HEK293 (cell line): ENCODE measurements around the gene PWWP2B.

ENCODE experiments used
- CTCF ChIA-PET: fragments of 350-600 bp; formaldehyde crosslinking; extraction: SDS; loops from one replicate; lab custom pipeline; 2021; ENCODE audit warnings: antibody characterized with exemption; lab: Yijun Ruan, JAX
- POLR2A ChIA-PET: fragments of 300-600 bp; formaldehyde crosslinking; extraction: SDS; loops from one replicate; lab custom pipeline; 2020; ENCODE audit warnings: antibody characterized with exemption, inconsistent platforms; lab: Yijun Ruan, JAX
- H3K27ac ChIP-seq: fragments of 200-500 bp; sonication (Bioruptor generic); 2 replicates; pipeline ENCODE4 v1.5.1; 2014; ENCODE audit warnings: low read depth, low read length, control low read depth, inconsistent platforms; ENCODE audit errors: extremely low read depth
- H3K36me3 ChIP-seq, 2 experiments: fragments of 200-500 bp in 1 of 2; sonication (Bioruptor generic) in 1 of 2; 1 replicate in 1 of 2; 2 replicates in 1 of 2; pipeline ENCODE4 v1.5.1; 2014 to 2017; ENCODE audit warnings: inconsistent platforms in 2 of 2, low read length in 2 of 2; ENCODE audit not compliant: control insufficient read depth in 2 of 2, insufficient read depth in 1 of 2
- H3K4me1 ChIP-seq: fragments of 200-500 bp; sonication (Bioruptor generic); 2 replicates; pipeline ENCODE4 v1.5.1; 2014; ENCODE audit warnings: mild to moderate bottlenecking, low read length, inconsistent platforms; ENCODE audit not compliant: control insufficient read depth, insufficient read depth
- H3K4me3 ChIP-seq: 2 replicates; pipeline ENCODE4 v1.5.1; 2011; ENCODE audit warnings: low read depth, mild to moderate bottlenecking, control low read depth, low read length, moderate library complexity
- H3K9me3 ChIP-seq: fragments of 200-500 bp; sonication (Bioruptor generic); 2 replicates; pipeline ENCODE4 v1.5.1; 2014; ENCODE audit warnings: low read depth, low read length, inconsistent platforms; ENCODE audit not compliant: control insufficient read depth, insufficient read depth
- AEBP2 ChIP-seq: fragments of 450-650 bp; formaldehyde crosslinking; IDR thresholded peaks from 2 replicates; pipeline ENCODE4 v1.5.1; 2016; ENCODE audit warnings: missing biosample characterization, missing genetic modification characterization, borderline replicate concordance
- OSR2 ChIP-seq: fragments of 450-650 bp; formaldehyde crosslinking; IDR thresholded peaks from 2 replicates; pipeline ENCODE4 v1.5.1; 2016; ENCODE audit warnings: missing biosample characterization, missing genetic modification characterization
- PBX3 ChIP-seq: sonication (generic); formaldehyde crosslinking; IDR thresholded peaks from 2 replicates; pipeline ENCODE4 v1.8.1; 2022; ENCODE audit warnings: mild to moderate bottlenecking, moderate library complexity, missing genetic modification reagents
- PRDM1 ChIP-seq: fragments of 450-650 bp; formaldehyde crosslinking; IDR thresholded peaks from 2 replicates; pipeline ENCODE4; 2016; ENCODE audit warnings: missing biosample characterization, missing genetic modification characterization
- PRDM6 ChIP-seq: fragments of 450-650 bp; formaldehyde crosslinking; IDR thresholded peaks from 2 replicates; pipeline ENCODE4 v1.5.1; 2017; ENCODE audit warnings: missing biosample characterization, missing genetic modification characterization
- SCRT1 ChIP-seq: fragments of 450-650 bp; formaldehyde crosslinking; IDR thresholded peaks from 2 replicates; pipeline ENCODE4 v1.5.1; 2016; ENCODE audit warnings: missing biosample characterization, missing genetic modification characterization, borderline replicate concordance
- TCF7L2 ChIP-seq: IDR thresholded peaks from 2 replicates; pipeline ENCODE4 v1.6.1; 2011; ENCODE audit warnings: low read depth, mild to moderate bottlenecking, inconsistent platforms, low read length, moderate library complexity, borderline replicate concordance
- YY1 ChIP-seq: fragments of 450-650 bp; formaldehyde crosslinking; IDR thresholded peaks from 2 replicates; pipeline ENCODE4 v1.5.1; 2018; ENCODE audit warnings: missing biosample characterization, missing genetic modification characterization
- ZNF10 ChIP-seq: fragments of 450-650 bp; formaldehyde crosslinking; IDR thresholded peaks from 2 replicates; pipeline ENCODE4 v1.5.1; 2017; ENCODE audit warnings: missing biosample characterization, missing genetic modification characterization
- ZNF214 ChIP-seq: fragments of 450-650 bp; formaldehyde crosslinking; IDR thresholded peaks from 2 replicates; pipeline ENCODE4 v1.5.1; 2017; ENCODE audit warnings: missing biosample characterization, mild to moderate bottlenecking, missing genetic modification characterization, borderline replicate concordance
- ZNF335 ChIP-seq: fragments of 450-650 bp; formaldehyde crosslinking; conservative IDR thresholded peaks from 2 replicates; pipeline ENCODE4 v1.5.1; 2016; ENCODE audit warnings: missing biosample characterization, missing genetic modification characterization
- ZNF529 ChIP-seq: fragments of 450-650 bp; formaldehyde crosslinking; IDR thresholded peaks from 2 replicates; pipeline ENCODE4 v1.5.1; 2017; ENCODE audit warnings: missing genetic modification characterization, missing biosample characterization; ENCODE audit not compliant: insufficient replicate concordance
- ZNF549 ChIP-seq: fragments of 450-650 bp; IDR thresholded peaks from 2 replicates; pipeline ENCODE4 v1.5.1; 2018; ENCODE audit warnings: missing biosample characterization, missing genetic modification characterization, mild to moderate bottlenecking, inconsistent platforms, moderate library complexity
- ZNF600 ChIP-seq: fragments of 450-650 bp; formaldehyde crosslinking; IDR thresholded peaks from 2 replicates; pipeline ENCODE4 v1.5.1; 2016; ENCODE audit warnings: missing biosample characterization, missing genetic modification characterization
- ZNF626 ChIP-seq: fragments of 450-650 bp; sonication (Bioruptor Pico); formaldehyde crosslinking; IDR thresholded peaks from 2 replicates; pipeline ENCODE4 v1.5.1; 2018; ENCODE audit warnings: missing biosample characterization, missing genetic modification characterization, inconsistent platforms
- TF ChIP-seq, protein P1 (sequence below): fragments of 450-650 bp; formaldehyde crosslinking; IDR thresholded peaks from 2 replicates; pipeline ENCODE4 v1.5.1; 2017; ENCODE audit warnings: missing biosample characterization, missing genetic modification characterization
- TF ChIP-seq, protein P2 (sequence below): fragments of 450-650 bp; formaldehyde crosslinking; IDR thresholded peaks from 2 replicates; pipeline ENCODE4 v1.5.1; 2016; ENCODE audit warnings: missing biosample characterization, missing genetic modification characterization

The PWWP2B gene

GRCh38 chr10:132405463-132405991 is 8.5 kb downstream of the PWWP2B start:
- Histone ChIP-seq H3K4me1 (no peaks in the 10 kb centered on the region), H3K36me3 (peaks cover 0 to 21% of the 10 kb centered on the region in 2 experiments; a peak in 1 of 3 replicates), H3K27ac (no peak overlapping the region), H3K9me3 (no peaks in the 10 kb centered on the region), H3K4me3 (no peak overlapping the region)
- TF ChIP-seq ZNF600 (tag by site-specific recombination), result 0 out of 2 replicates have a peak, but pooled peaks have one; percentile 29
- no peak for TF ChIP-seq YY1 (tag by site-specific recombination)
- ChIA-PET CTCF (interaction anchor here (1.6 kb wide), 1 partner anchor 42 kb away, joined by 3 read pairs; no protein-coding TSS in a partner anchor), POLR2A (interaction anchor here (0.6 kb wide), 2 partner anchors 8 to 121 kb away, joined by 3 read pairs; partner anchors contain the start of gene PWWP2B)

DNA sequence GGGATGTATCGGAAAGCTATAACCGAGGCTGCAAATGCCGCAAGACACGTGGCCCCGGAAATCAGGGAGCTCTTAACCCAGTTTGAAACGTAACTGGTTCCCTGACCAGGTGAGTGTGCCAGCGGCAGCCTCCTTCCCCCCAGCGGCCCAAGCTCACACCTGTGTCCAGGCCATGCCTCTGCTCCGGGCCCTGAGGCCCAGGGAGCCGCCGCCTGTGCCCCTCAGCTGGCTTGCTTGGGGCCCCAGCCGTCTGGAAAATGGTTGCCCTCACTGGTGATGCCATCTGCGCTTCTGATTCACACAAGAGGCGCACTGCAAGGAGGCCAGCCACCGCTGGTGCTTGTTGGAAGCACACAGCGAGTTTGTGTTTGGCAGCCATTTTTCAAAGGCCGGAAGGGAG is 9.2 kb downstream of the PWWP2B start:
- POLR2A ChIA-PET, result interaction anchor here (0.6 kb wide), 1 partner anchor 9 kb away, joined by 3 read pairs; the partner anchor contains the start of gene PWWP2B
- Histone ChIP-seq H3K9me3 (no peaks in the 10 kb centered on the region), H3K36me3 (peaks cover 0 to 21% of the 10 kb centered on the region in 2 experiments; a peak in 1 of 3 replicates), H3K4me1 (peaks cover under 1% of the 10 kb centered on the region; the same call in 1 of the 2 replicates), H3K27ac (no peak overlapping the region), H3K4me3 (no peak overlapping the region)
- CTCF ChIA-PET, result interaction anchor here (1.6 kb wide), 1 partner anchor 41 kb away, joined by 3 read pairs; no protein-coding TSS in a partner anchor
- TF ChIP-seq PRDM1 (tag by site-specific recombination) (no peak), OSR2 (tag by site-specific recombination) (no peak), AEBP2 (tag by site-specific recombination) (no peak), ZNF10 (no peak), PBX3 (CRISPR knock-in tag) (no peak), YY1 (tag by site-specific recombination) (no peak), ZNF214 (tag by site-specific recombination) (no peak), ZNF335 (no peak), SCRT1 (tag by site-specific recombination) (no peak), ZNF529 (no peak), ZNF626 (tag by site-specific recombination) (no peak), PRDM6 (tag by site-specific recombination) (no peak), TCF7L2 (no peak), ZNF549 (tag by site-specific recombination) (no peak)
- TF ChIP-seq, protein P1, sequence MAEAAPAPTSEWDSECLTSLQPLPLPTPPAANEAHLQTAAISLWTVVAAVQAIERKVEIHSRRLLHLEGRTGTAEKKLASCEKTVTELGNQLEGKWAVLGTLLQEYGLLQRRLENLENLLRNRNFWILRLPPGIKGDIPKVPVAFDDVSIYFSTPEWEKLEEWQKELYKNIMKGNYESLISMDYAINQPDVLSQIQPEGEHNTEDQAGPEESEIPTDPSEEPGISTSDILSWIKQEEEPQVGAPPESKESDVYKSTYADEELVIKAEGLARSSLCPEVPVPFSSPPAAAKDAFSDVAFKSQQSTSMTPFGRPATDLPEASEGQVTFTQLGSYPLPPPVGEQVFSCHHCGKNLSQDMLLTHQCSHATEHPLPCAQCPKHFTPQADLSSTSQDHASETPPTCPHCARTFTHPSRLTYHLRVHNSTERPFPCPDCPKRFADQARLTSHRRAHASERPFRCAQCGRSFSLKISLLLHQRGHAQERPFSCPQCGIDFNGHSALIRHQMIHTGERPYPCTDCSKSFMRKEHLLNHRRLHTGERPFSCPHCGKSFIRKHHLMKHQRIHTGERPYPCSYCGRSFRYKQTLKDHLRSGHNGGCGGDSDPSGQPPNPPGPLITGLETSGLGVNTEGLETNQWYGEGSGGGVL (tag by site-specific recombination), result no peak
- TF ChIP-seq, protein P2, sequence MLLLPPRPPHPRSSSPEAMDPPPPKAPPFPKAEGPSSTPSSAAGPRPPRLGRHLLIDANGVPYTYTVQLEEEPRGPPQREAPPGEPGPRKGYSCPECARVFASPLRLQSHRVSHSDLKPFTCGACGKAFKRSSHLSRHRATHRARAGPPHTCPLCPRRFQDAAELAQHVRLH (tag by site-specific recombination), result no peak
